Cardiac muscle cell (in vitro differentiated cells and primary cell): ENCODE results near the gene RPL27A. TPM values are rescaled to one million over a fixed set of nuclear protein-coding genes. Genes with fewer than 3 reads are reported as not detected.

ENCODE experiments used
- DNase-seq, 2 donors: peaks; one replicate each; pipeline versions ENCODE4 v3.0.0 to v3.0.0-alpha.2; 2010 to 2017; ENCODE audit warnings: low read depth in 1 of 2, low spot score in 1 of 2
- H3K27ac ChIP-seq: fragments of 200-600 bp; sonication (generic); 2 replicates; pipeline ENCODE4 v1.5.1; 2016
- H3K27me3 ChIP-seq: fragments of 200-600 bp; sonication (generic); 2 replicates; pipeline ENCODE4 v1.6.0; 2016; ENCODE audit warnings: control low read depth
- H3K36me3 ChIP-seq: fragments of 200-600 bp; sonication (generic); 2 replicates; pipeline ENCODE4 v1.5.1; 2016; ENCODE audit warnings: control low read depth
- H3K4me1 ChIP-seq: fragments of 200-600 bp; sonication (generic); 2 replicates; pipeline ENCODE4 v1.8.1; 2017; ENCODE audit warnings: low read depth, mild to moderate bottlenecking, mixed run types
- H3K4me3 ChIP-seq: fragments of 200-600 bp; sonication (generic); 2 replicates; pipeline ENCODE4 v1.5.1; 2016; ENCODE audit warnings: mild to moderate bottlenecking
- H3K9me3 ChIP-seq: fragments of 200-600 bp; sonication (generic); 2 replicates; pipeline ENCODE4 v1.5.1; 2017; ENCODE audit warnings: low read depth, mild to moderate bottlenecking, control low read depth
- polyA plus RNA-seq: library from polyadenylated mRNA; unstranded; fragments of >200 nt; fragmentation: Nextera tagmentation; extraction: Ambion mirVana; gene quantifications from 2 replicates; pipeline ENCODE4 v1.2.1, GENCODE V29; 2016
- total RNA-seq: library from RNA; depleted of rRNA; stranded (reverse); fragments of >200 nt; gene quantifications from 2 replicates; pipeline ENCODE4 v1.2.3, GENCODE V29; 2016
- TF ChIP-seq, protein P1 (sequence below): IDR thresholded peaks from 2 replicates; pipeline ENCODE4 v1.5.1; 2012; ENCODE audit warnings: low read depth, mild to moderate bottlenecking, low read length

RPL27A gene
- total and polyA plus RNA-seq, 2 experiments from 2014 or later = 586 to 634 TPM

DNA sequence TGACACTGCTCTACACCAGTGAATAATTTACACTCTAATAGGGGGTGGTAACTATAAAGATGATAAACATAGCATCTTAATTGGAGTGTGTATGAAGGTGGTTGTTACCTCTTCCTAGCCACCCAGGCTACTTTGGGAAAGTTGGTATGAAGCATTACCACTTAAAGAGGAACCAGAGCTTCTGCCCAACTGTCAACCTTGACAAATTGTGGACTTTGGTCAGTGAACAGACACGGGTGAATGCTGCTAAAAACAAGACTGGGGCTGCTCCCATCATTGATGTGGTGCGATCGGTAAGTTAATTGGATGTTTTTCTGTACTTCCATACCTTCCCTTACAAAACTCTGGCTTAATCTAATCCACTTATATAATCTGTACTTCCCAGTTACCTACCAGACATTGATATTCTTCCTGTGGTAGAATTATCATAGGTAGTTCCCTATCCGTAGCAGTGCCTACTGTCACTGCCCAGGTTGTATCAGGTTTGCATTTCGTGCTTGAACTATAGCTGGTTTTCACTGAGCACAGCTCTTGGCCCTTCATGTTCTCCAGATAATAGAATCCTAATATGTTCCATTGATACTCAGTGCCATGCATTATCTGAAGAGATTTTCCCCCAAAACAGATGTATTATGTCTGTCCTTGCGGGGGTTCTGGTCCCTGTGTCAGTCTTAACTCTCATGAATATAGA lies 2.2 kb downstream of the RPL27A start:
- H3K27me3 ChIP-seq = no peaks in the 10 kb centered on the region
- peak overlapping the region; percentile 98 for H3K27ac ChIP-seq
- peaks cover 27% of the 10 kb centered on the region for H3K36me3 ChIP-seq
- TF ChIP-seq, protein P1, sequence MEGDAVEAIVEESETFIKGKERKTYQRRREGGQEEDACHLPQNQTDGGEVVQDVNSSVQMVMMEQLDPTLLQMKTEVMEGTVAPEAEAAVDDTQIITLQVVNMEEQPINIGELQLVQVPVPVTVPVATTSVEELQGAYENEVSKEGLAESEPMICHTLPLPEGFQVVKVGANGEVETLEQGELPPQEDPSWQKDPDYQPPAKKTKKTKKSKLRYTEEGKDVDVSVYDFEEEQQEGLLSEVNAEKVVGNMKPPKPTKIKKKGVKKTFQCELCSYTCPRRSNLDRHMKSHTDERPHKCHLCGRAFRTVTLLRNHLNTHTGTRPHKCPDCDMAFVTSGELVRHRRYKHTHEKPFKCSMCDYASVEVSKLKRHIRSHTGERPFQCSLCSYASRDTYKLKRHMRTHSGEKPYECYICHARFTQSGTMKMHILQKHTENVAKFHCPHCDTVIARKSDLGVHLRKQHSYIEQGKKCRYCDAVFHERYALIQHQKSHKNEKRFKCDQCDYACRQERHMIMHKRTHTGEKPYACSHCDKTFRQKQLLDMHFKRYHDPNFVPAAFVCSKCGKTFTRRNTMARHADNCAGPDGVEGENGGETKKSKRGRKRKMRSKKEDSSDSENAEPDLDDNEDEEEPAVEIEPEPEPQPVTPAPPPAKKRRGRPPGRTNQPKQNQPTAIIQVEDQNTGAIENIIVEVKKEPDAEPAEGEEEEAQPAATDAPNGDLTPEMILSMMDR = no peak
- H3K9me3 ChIP-seq = no peaks in the 10 kb centered on the region
- H3K4me1 ChIP-seq = peaks cover 5% of the 10 kb centered on the region
- no peak for DNase-seq
- H3K4me3 ChIP-seq = no peak overlapping the region

- Histone ChIP-seq H3K36me3 (peaks cover 27% of the 10 kb centered on the region), H3K4me1 (peaks cover 5% of the 10 kb centered on the region), H3K27me3 (no peaks in the 10 kb centered on the region), H3K9me3 (no peaks in the 10 kb centered on the region), H3K4me3 (no peak overlapping the region), H3K27ac (no peak overlapping the region)
- DNase-seq = no peak
- TF ChIP-seq, protein P1 = no peak
Observed at GRCh38 chr11:8685306-8685705, 2.7 kb downstream of the RPL27A start.

GRCh38 chr11:8685820-8686219 lies 3.2 kb downstream of the RPL27A start:
- H3K27ac ChIP-seq = no peak overlapping the region
- DNase-seq = no peak
- no peak overlapping the region for H3K4me3 ChIP-seq
- no peaks in the 10 kb centered on the region for H3K27me3 ChIP-seq
- H3K36me3 ChIP-seq = peaks cover 27% of the 10 kb centered on the region
- no peaks in the 10 kb centered on the region for H3K9me3 ChIP-seq
- H3K4me1 ChIP-seq = peaks cover 5% of the 10 kb centered on the region
- TF ChIP-seq, protein P1 = no peak

DNA sequence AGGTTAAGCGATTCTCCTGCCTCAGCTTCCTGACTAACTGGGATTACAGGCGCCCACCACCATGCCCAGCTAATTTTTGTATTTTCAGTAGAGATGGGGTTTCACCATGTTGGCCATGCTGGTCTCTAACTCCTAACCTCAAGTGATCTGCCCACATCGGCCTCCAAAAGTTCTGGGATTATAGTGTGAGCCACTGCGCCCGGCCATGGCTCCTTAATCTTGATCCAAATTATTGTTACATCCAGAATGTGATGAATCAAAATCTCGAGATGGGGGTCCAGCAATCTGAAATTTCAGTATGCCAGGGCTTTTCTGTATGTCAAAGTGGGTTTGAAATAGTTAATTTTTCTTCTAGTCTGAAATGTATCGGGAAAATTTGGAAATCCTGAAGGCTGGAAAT lies 3.7 kb downstream of the RPL27A start:
- H3K4me1 ChIP-seq = peaks cover 5% of the 10 kb centered on the region
- H3K9me3 ChIP-seq = no peaks in the 10 kb centered on the region
- no peak overlapping the region for H3K27ac ChIP-seq
- no peak overlapping the region for H3K4me3 ChIP-seq
- no peak for DNase-seq
- TF ChIP-seq, protein P1 = no peak
- peaks cover 27% of the 10 kb centered on the region for H3K36me3 ChIP-seq
- H3K27me3 ChIP-seq = no peaks in the 10 kb centered on the region

DNA sequence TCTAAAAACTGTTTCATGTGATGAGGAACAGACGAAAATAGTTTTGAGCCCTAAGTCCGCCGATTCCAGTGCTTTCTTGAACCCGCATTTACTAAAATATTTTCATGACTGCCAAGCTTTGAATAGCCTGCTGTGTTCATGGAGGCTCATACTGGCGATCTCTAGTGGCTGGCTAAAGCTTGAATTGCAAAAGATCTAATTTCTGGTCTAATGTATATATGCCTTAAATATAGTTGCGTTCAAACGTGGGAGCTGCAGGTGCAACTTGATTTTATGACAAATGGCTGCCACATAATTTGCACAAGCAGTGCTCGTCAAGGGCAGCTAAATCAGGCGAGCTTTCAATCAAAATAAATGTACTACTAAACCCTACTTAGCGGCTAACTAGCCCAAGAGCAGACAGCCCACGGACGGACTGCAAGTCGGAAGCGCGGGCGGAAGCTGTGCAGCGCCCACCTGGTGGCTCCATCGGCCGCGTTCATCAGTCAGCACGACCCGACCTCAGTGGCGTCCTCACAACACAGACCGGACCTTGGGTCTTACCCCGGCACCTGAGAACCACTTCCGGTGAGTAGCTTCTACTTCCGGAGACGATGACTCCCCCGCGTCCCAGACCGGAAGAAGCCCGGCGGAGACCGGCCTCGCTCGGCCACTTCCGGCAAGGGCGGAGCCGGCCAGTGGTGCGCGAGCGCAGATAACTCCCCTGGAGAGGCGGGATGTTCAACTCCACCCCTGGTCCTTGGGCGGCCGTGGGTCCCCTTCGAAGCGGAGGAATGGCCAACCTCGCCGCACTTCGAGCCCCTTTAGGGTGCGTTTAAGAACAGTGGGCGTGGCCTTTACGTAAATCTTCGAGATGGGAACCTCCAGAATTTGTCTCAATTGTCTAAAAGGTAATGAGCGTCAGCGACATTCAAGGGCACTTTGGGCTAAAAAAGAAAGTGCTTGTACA lies 6.1 kb downstream of the RPL27A start:
- peaks cover 37% of the 10 kb centered on the region for H3K36me3 ChIP-seq

More for the DNA sequence above, 6.1 kb downstream of the RPL27A start:
- TF ChIP-seq, protein P1 = peak; percentile 3
- Histone ChIP-seq H3K27ac (peak overlapping the region; percentile 66), H3K27me3 (no peaks in the 10 kb centered on the region), H3K9me3 (no peaks in the 10 kb centered on the region), H3K4me1 (peaks cover 5% of the 10 kb centered on the region), H3K4me3 (peak overlapping the region; percentile 45)
- peak; percentile 97 to 98 for DNase-seq
